Islet of Langerhans (tissue), 1 donor: ENCODE measurements around the gene C2CD4C.
"Not testable (repeated sequence)": the region's sequence is repeated elsewhere in the genome, so short reads cannot be mapped to it uniquely, and the experiment has no call there.

Source experiments
- FAIRE-seq: peaks from one replicate; lab custom pipeline; 2011; peaks lifted over from hg19 to GRCh38; lab: Jason Lieb, UNC

C2CD4C gene

GRCh38 chr19:413756-414420 lies 4.9 kb upstream of the C2CD4C start:
- no peak for FAIRE-seq

- FAIRE-seq = no peak
Observed at GRCh38 chr19:412356-413355, 3.7 kb upstream of the C2CD4C start.

- no peak for FAIRE-seq
Observed at GRCh38 chr19:411723-412355, 2.9 kb upstream of the C2CD4C start.

- not testable (repeated sequence) for FAIRE-seq
Observed at GRCh38 chr19:411121-411722, 2.3 kb upstream of the C2CD4C start.

GRCh38 chr19:410243-410781 lies 1.4 kb upstream of the C2CD4C start:
- FAIRE-seq = no peak

GRCh38 chr19:409516-410242 lies 732 bp upstream of the C2CD4C start:
- no peak for FAIRE-seq

- no peak for FAIRE-seq
Observed at GRCh38 chr19:408441-408901, 476 bp downstream of the C2CD4C start.

GRCh38 chr19:407511-408440 lies 1.2 kb downstream of the C2CD4C start:
- FAIRE-seq = no peak

GRCh38 chr19:406971-407510 lies 1.9 kb downstream of the C2CD4C start:
- FAIRE-seq = no peak

GRCh38 chr19:406135-406781 lies 2.7 kb downstream of the C2CD4C start:
- no peak for FAIRE-seq

GRCh38 chr19:405121-405965 lies 3.6 kb downstream of the C2CD4C start:
- FAIRE-seq = no peak

- FAIRE-seq = no peak
Observed at GRCh38 chr19:403221-404027, 5.5 kb downstream of the C2CD4C start.

GRCh38 chr19:402786-403185 lies 6.2 kb downstream of the C2CD4C start:
- no peak for FAIRE-seq

- FAIRE-seq = no peak
Observed at GRCh38 chr19:401866-402511, 7.0 kb downstream of the C2CD4C start.

GRCh38 chr19:400976-401865 lies 7.7 kb downstream of the C2CD4C start:
- FAIRE-seq = no peak

- FAIRE-seq = no peak
Observed at GRCh38 chr19:399370-399769, 9.6 kb downstream of the C2CD4C start.
